ENCODE data around the gene GOLPH3L. TPM values are rescaled to one million over a fixed set of nuclear protein-coding genes. Genes with fewer than 3 reads are reported as not detected.

GOLPH3L gene
- polyA plus RNA-seq (2011; rRNA removed): 31.7 and 35.0 TPM in 2 replicates
- 31.0 and 43.3 TPM in 2 replicates for polyA minus RNA-seq (2011; rRNA and poly(A)+ RNA removed)

DNA sequence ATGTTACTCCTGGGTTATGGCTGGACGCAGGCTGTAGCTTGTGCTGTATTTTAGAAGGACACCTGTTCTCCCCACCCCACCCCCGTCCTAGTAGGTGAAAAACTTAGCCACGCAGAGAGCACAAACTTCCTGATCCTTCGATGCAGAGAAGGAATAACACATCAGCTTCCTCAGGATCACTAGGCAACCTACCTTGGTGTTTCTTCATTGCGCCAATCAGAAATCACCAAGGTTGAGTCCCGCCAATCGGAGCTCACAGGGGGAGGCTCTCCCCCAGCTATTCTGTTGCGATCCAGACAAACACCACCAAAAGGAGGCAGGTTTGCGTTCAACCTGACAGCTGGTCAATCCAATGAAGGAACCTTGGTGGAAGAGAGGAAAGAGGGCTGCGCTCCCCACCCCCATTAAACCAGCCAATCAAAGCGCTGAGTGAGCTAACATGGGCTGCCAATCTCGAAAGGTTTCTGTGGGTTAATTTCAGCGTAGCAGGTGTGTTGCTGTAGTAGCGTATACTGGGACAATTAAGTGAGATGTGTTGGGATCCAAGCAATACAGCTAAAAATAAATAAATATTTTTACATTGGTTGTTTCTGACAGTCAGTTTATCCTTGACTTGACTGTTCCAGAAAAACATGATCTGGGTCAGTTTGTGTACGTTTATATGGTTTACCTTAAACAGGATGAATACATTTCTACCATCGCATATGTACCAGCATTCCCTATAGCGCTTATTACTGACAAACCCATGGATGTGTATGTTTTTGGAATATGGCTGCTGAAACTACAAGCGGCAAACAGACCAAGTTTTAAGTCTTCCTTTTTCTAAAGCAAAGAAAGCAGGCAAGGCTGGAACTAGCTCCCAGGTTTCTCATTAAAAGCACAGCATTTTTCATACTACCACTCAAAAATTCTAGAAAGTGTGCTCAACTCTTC is at the start of gene GOLPH3L:
Gene GOLPH3L, minus strand, starts transcription at position 160 of the 933 bp plus-strand sequence. CDS start 2,316 bp downstream, outside the sequence.
- no peaks in the 10 kb centered on the region for H3K27me3 ChIP-seq (ENCODE audit: control insufficient read depth, insufficient read depth, low read length)
- peak within 1 kb of the TSS; percentile 93 for H3K4me3 ChIP-seq (ENCODE audit: low read depth, low read length)
- H3K27ac ChIP-seq (ENCODE audit: low read depth, low read length): no peak within 1 kb of the TSS
- DNase-seq (ENCODE audit: low read depth, low spot score): peak; percentile 94
- POLR2A ChIA-PET: interaction anchor here (0.5 to 1.0 kb wide), 7 partner anchors 10 to 118 kb away, joined by 3 to 5 read pairs (median 4); partner anchors contain the start of genes ENSA and MCL1
- no peaks in the 10 kb centered on the region for H3K9me3 ChIP-seq (ENCODE audit: control insufficient read depth, insufficient read depth, low read length)
- CTCF ChIA-PET: interaction anchor here (0.6 to 2.4 kb wide), 5 partner anchors 22 to 225 kb away, joined by 3 to 12 read pairs (median 5); no protein-coding TSS in a partner anchor
- peak; percentile 30 for TF ChIP-seq CTCF (IDR thresholded peaks at IDR 0.05; ENCODE audit: low read depth, low read length)

DNA sequence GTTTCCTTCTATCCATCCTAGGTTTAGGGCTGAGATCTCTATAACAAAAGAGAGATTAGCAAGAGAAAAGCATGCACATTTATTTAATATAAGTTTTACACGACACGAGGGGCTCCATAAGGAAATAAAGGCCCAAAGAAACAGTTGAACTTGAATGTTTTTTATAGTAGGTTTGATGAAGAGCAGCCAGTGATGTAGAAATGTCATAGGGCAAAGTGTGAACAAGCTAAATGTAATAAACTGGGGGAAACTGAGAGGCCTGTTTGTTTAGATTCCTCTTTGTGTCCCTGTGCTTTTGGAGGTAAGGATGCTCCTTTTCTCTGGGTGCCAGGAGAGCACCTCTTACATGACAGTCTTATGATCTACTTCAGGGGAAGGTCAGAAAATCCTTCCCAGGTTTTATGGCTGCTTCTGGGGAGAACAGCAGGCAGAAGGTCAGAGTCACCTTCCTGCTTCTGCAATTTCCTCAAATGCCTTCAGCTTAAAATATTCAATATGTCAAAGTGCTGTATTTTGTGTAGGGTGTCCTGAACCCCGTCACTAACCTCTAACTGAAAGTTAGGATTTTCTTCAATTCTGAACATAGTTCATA is 33.3 kb upstream of the GOLPH3L start:
- CTCF ChIA-PET: no interaction called here
- H3K27me3 ChIP-seq (ENCODE audit: control insufficient read depth, insufficient read depth, low read length): no peaks in the 10 kb centered on the region
- no peak overlapping the region for H3K4me3 ChIP-seq (ENCODE audit: low read depth, low read length)
- POLR2A ChIA-PET: no interaction called here
- H3K9me3 ChIP-seq (ENCODE audit: control insufficient read depth, insufficient read depth, low read length): no peaks in the 10 kb centered on the region; the same call in 1 of the 2 replicates
- no peak for TF ChIP-seq CTCF (IDR thresholded peaks at IDR 0.05; ENCODE audit: low read depth, low read length)
- no peak overlapping the region for H3K27ac ChIP-seq (ENCODE audit: low read depth, low read length)
- DNase-seq (ENCODE audit: low read depth, low spot score): no peak

DNA sequence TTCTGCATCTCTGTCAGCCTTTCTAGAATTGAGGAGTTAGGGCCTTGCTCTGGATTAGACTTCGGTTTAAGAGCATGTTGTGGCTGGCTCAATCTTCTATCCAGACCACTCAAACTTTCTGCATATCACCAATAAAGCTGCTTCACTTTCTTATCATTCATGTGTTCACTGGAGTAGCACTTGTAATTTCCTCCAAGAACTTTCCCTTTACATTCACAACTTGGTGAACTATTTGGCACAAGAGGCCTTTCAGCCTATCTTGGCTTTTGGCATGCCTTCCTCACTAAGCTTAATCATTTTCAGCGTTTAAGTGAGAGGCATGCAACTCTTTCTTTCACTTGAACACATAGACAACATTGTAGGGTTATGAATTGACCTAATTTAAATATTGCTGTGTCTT is 27.4 kb upstream of the GOLPH3L start:
- CTCF ChIA-PET: interaction anchor here (0.6 kb wide), 1 partner anchor 120 kb away, joined by 4 read pairs; no protein-coding TSS in a partner anchor
- Histone ChIP-seq H3K9me3 (ENCODE audit: control insufficient read depth, insufficient read depth, low read length) (peaks cover 4% of the 10 kb centered on the region; the same call in 1 of the 2 replicates), H3K27ac (ENCODE audit: low read depth, low read length) (no peak overlapping the region), H3K4me3 (ENCODE audit: low read depth, low read length) (no peak overlapping the region), H3K27me3 (ENCODE audit: control insufficient read depth, insufficient read depth, low read length) (no peaks in the 10 kb centered on the region)
- no peak for TF ChIP-seq CTCF (IDR thresholded peaks at IDR 0.05; ENCODE audit: low read depth, low read length)
- POLR2A ChIA-PET: no interaction called here
- no peak for DNase-seq (ENCODE audit: low read depth, low spot score)

DNA sequence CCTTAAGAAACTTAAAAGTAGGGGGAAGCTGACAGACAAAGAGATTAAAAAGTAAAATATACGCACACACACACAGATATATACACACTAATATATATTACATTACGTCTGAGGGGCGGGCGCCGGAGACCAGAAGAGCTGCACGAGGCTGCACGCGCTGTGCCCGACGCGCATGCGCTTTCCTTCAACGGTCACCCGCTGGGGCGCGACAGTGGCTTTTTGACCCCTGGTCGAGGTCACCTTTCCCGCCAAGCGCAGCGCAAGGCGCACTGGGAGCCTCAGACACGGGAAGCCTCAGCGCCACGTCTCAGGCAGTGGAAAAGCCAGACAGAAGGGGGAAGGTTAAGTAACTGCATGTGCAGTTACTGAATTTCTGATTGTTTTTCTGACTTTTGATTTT is 23.7 kb upstream of the GOLPH3L start, which contains the start of gene HORMAD1:
Gene HORMAD1, minus strand, starts transcription at position 193 of the 400 bp plus-strand sequence. CDS start 1,390 bp downstream, outside the sequence.
- Histone ChIP-seq H3K27me3 (ENCODE audit: control insufficient read depth, insufficient read depth, low read length) (no peaks in the 10 kb centered on the region), H3K4me3 (ENCODE audit: low read depth, low read length) (no peak within 1 kb of the TSS), H3K9me3 (ENCODE audit: control insufficient read depth, insufficient read depth, low read length) (peaks cover 4% of the 10 kb centered on the region; the same call in 1 of the 2 replicates), H3K27ac (ENCODE audit: low read depth, low read length) (no peak within 1 kb of the TSS)
- POLR2A ChIA-PET: no interaction called here
- DNase-seq (ENCODE audit: low read depth, low spot score): no peak
- no peak for TF ChIP-seq CTCF (IDR thresholded peaks at IDR 0.05; ENCODE audit: low read depth, low read length)
- CTCF ChIA-PET: no interaction called here

Measured in AG04450 (cell line).